OCI-LY7 (cell line): Measurements from ENCODE around the gene UBE2J1. TPM values are rescaled to one million over a fixed set of nuclear protein-coding genes. Genes with fewer than 3 reads are reported as not detected.

ENCODE experiments used
- BruUV-seq: library from RNA; stranded (reverse); fragments of 400-500 nt; replicated peaks from 2 replicates; lab custom pipeline; 2021; lab: Mats Ljungman, UMichigan
- CTCF ChIA-PET: fragments of 300-600 bp; sonication (Branson Sonifier 250); formaldehyde crosslinking; loops from one replicate; lab custom pipeline; 2022; ENCODE audit warnings: antibody characterized with exemption; ENCODE audit not compliant: unreplicated experiment; lab: Charles Lee
- POLR2A ChIA-PET: fragments of 300-600 bp; sonication (Branson Sonifier 250); formaldehyde crosslinking; loops from one replicate; lab custom pipeline; 2022; ENCODE audit warnings: antibody characterized with exemption; lab: Charles Lee
- DNase-seq: peaks from one replicate; pipeline ENCODE4 v3.0.0-alpha.2; 2015; ENCODE audit warnings: low spot score
- H2AFZ ChIP-seq: fragments of 200-600 bp; sonication (generic), shearing (Covaris generic); 2 replicates; pipeline ENCODE4 v1.6.1; 2014; ENCODE audit warnings: mild to moderate bottlenecking, antibody characterized with exemption, low read length, moderate library complexity
- H3K27ac ChIP-seq: fragments of 200-600 bp; sonication (generic); 2 replicates; pipeline ENCODE4 v1.5.1; 2014; ENCODE audit warnings: mixed run types, low read depth, mild to moderate bottlenecking, moderate library complexity, low read length, inconsistent platforms; ENCODE audit not compliant: poor library complexity, severe bottlenecking
- H3K36me3 ChIP-seq: fragments of 200-600 bp; sonication (generic); 2 replicates; pipeline ENCODE4 v1.6.1; 2014; ENCODE audit warnings: mild to moderate bottlenecking, antibody characterized with exemption, low read length, moderate library complexity, mixed read lengths; ENCODE audit not compliant: insufficient read depth
- H3K4me1 ChIP-seq: fragments of 200-600 bp; sonication (generic); 2 replicates; pipeline ENCODE4 v1.5.1; 2014; ENCODE audit warnings: mild to moderate bottlenecking, low read length; ENCODE audit not compliant: insufficient read depth, poor library complexity, severe bottlenecking
- H3K4me2 ChIP-seq: fragments of 200-600 bp; sonication (generic); 2 replicates; pipeline ENCODE4 v1.6.1; 2014; ENCODE audit warnings: mild to moderate bottlenecking, low read length
- H3K4me3 ChIP-seq: fragments of 200-600 bp; sonication (generic); 2 replicates; pipeline ENCODE4 v1.5.1; 2014; ENCODE audit warnings: mild to moderate bottlenecking, low read depth, low read length; ENCODE audit not compliant: poor library complexity, severe bottlenecking
- H3K79me2 ChIP-seq: fragments of 200-600 bp; sonication (generic); 2 replicates; pipeline ENCODE4 v1.6.1; 2016; ENCODE audit warnings: low read depth, mild to moderate bottlenecking, low read length, moderate library complexity, mixed read lengths; ENCODE audit not compliant: insufficient read depth
- H3K9me2 ChIP-seq: fragments of 200-600 bp; sonication (generic); 2 replicates; pipeline ENCODE4 v1.6.1; 2016; ENCODE audit warnings: mild to moderate bottlenecking, low read length, mixed read lengths; ENCODE audit not compliant: insufficient read depth
- H3K9me3 ChIP-seq: fragments of 200-600 bp; sonication (generic); 2 replicates; pipeline ENCODE4 v1.6.1; 2014; ENCODE audit warnings: mild to moderate bottlenecking, mixed run types, low read length, mixed read lengths
- H4K20me1 ChIP-seq: fragments of 200-600 bp; sonication (generic); 2 replicates; pipeline ENCODE4 v1.6.1; 2014; ENCODE audit warnings: mild to moderate bottlenecking, antibody characterized with exemption, low read length, moderate library complexity, mixed read lengths; ENCODE audit not compliant: insufficient read depth
- CTCF ChIP-seq: fragments of 200-600 bp; sonication (generic); conservative IDR thresholded peaks from 2 replicates; pipeline ENCODE4 v1.5.1; 2014; ENCODE audit warnings: mild to moderate bottlenecking, antibody characterized with exemption, low read length, moderate library complexity, mixed read lengths
- EZH2phosphoT487 ChIP-seq: fragments of 200-600 bp; sonication (generic); IDR thresholded peaks from 2 replicates; pipeline ENCODE4 v1.6.1; 2018; ENCODE audit warnings: low read depth, borderline replicate concordance, mild to moderate bottlenecking, mixed run types, antibody characterized with exemption, low read length, moderate library complexity, mixed read lengths
- intact Hi-C: fragments of 100-400 bp; cut with micrococcal nuclease; formaldehyde crosslinking; loops from one replicate; pipeline ENCODE4 v1.10.0; 2022; ENCODE audit not compliant: unreplicated experiment
- total RNA-seq, 2 experiments: library from RNA; depleted of rRNA in 1 of 2; stranded (reverse); fragments of >200 nt in 1 of 2; shearing (Covaris generic) in 1 of 2; gene quantifications; 2 replicates each; pipeline ENCODE4 v1.2.3, GENCODE V29; 2014 to 2022

Gene UBE2J1
- total RNA-seq, 2 experiments from 2014 or later, result 117 to 243 TPM

GRCh38 chr6:89350281-89350966 is 2.1 kb downstream of the UBE2J1 start:
- ChIA-PET CTCF (interaction anchor here (1.0 kb wide), 2 partner anchors 9 to 22 kb away, joined by 3 to 5 read pairs; no protein-coding TSS in a partner anchor), POLR2A (interaction anchor here (0.5 to 11.5 kb wide), 32 partner anchors 8 to 1595 kb away, joined by 3 to 242 read pairs (median 4); partner anchors contain the start of gene PM20D2)
- Histone ChIP-seq H3K4me3 (peak overlapping the region; percentile 78), H3K27ac (peak overlapping the region; percentile 99), H2AFZ (no peak overlapping the region), H3K9me2 (no peaks in the 10 kb centered on the region), H3K4me1 (peaks cover 72% of the 10 kb centered on the region), H4K20me1 (peaks cover 29% of the 10 kb centered on the region), H3K4me2 (peak overlapping the region; percentile 75), H3K9me3 (peaks cover 7% of the 10 kb centered on the region; the same call in 1 of the 2 replicates), H3K79me2 (peaks cover 98% of the 10 kb centered on the region), H3K36me3 (peaks cover 56% of the 10 kb centered on the region)
- TF ChIP-seq EZH2phosphoT487 (no peak), CTCF (no peak)
- intact Hi-C loops, result loop anchor here (5.0 to 10.0 kb wide), 3 partner anchors 947 to 1443 kb away; partner anchors contain the start of genes BACH2 and CNR1
- DNase-seq, result peak; percentile 76
- BruUV-seq, result no TSS peak

- POLR2A ChIA-PET, result interaction anchor here (0.5 to 11.5 kb wide), 7 partner anchors 8 to 55 kb away, joined by 3 to 242 read pairs (median 9); no protein-coding TSS in a partner anchor
- BruUV-seq, result no TSS peak
These were observed 4.2 kb downstream of the UBE2J1 start for GRCh38 chr6:89348372-89348771.

More at GRCh38 chr6:89348372-89348771, 4.2 kb downstream of the UBE2J1 start:
- CTCF ChIA-PET, result no interaction called here
- peak overlapping the region; percentile 75 for H3K4me2 ChIP-seq
- TF ChIP-seq EZH2phosphoT487 (no peak), CTCF (no peak)
- H3K36me3 ChIP-seq, result peaks cover 71% of the 10 kb centered on the region
- H3K27ac ChIP-seq, result peak overlapping the region; percentile 99
- intact Hi-C loops, result no loop called here
- peaks cover 7% of the 10 kb centered on the region; the same call in 1 of the 2 replicates for H3K9me3 ChIP-seq
- peaks cover 99% of the 10 kb centered on the region for H3K79me2 ChIP-seq
- H4K20me1 ChIP-seq, result peaks cover 39% of the 10 kb centered on the region
- no peak overlapping the region for H2AFZ ChIP-seq
- no peak for DNase-seq
- no peaks in the 10 kb centered on the region for H3K9me2 ChIP-seq
- H3K4me3 ChIP-seq, result peak overlapping the region; percentile 78
- H3K4me1 ChIP-seq, result peaks cover 66% of the 10 kb centered on the region
